Activated CD8-positive, alpha-beta memory T cell treated with anti-CD3 and anti-CD28 coated beads for 36 hours (primary cell): ENCODE results near the gene ANO9. TPM values are rescaled to one million over a fixed set of nuclear protein-coding genes. Genes with fewer than 3 reads are reported as not detected.
"Not testable (repeated sequence)": the region's sequence is repeated elsewhere in the genome, so short reads cannot be mapped to it uniquely, and the experiment has no call there.

Source experiments
- CTCF ChIA-PET: fragments of 350-600 bp; sonication (Branson Sonifier 250); formaldehyde crosslinking; loops from one replicate; lab custom pipeline; 2021; ENCODE audit warnings: antibody characterized with exemption; lab: Charles Lee
- POLR2A ChIA-PET: fragments of 350-600 bp; sonication (Branson Sonifier 250); formaldehyde crosslinking; loops from one replicate; lab custom pipeline; 2021; ENCODE audit warnings: antibody characterized with exemption; lab: Charles Lee
- total RNA-seq, 2 experiments: library from RNA; stranded (reverse); gene quantifications; one replicate each; pipeline ENCODE4 v1.2.3, GENCODE V29; 2021

Gene ANO9
- total RNA-seq, 2 experiments from 2014 or later, result 21.9 to 22.0 TPM

DNA sequence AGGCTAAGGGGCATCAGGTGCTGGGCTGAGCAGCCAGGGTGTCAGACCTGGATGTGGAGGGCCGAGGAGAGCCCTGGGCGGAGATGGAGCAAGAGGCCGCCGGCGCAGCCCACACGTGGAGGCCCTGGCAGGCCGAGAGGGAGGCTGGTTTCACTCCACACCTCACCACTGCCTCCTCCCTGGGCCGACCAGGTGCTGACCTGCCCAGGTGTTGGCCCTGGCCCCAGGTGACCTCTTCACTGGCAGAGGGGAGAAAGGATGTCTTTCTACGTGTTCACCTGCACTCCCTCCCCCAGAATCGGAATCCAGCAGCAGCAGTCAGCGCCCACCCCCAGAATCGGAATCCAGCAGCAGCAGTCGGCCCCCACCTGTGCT is 781 bp downstream of the ANO9 start:
- CTCF ChIA-PET, result interaction anchor here (1.8 to 3.7 kb wide), 2 partner anchors 9 to 24 kb away, joined by 5 to 23 read pairs; partner anchors contain the start of gene PTDSS2
- POLR2A ChIA-PET, result no interaction called here

- ChIA-PET CTCF (interaction anchor here (1.8 to 3.7 kb wide), 2 partner anchors 10 to 24 kb away, joined by 5 to 23 read pairs; partner anchors contain the start of gene PTDSS2), POLR2A (no interaction called here)
Measured at GRCh38 chr11:440065-441042, 1.5 kb downstream of the ANO9 start.

DNA sequence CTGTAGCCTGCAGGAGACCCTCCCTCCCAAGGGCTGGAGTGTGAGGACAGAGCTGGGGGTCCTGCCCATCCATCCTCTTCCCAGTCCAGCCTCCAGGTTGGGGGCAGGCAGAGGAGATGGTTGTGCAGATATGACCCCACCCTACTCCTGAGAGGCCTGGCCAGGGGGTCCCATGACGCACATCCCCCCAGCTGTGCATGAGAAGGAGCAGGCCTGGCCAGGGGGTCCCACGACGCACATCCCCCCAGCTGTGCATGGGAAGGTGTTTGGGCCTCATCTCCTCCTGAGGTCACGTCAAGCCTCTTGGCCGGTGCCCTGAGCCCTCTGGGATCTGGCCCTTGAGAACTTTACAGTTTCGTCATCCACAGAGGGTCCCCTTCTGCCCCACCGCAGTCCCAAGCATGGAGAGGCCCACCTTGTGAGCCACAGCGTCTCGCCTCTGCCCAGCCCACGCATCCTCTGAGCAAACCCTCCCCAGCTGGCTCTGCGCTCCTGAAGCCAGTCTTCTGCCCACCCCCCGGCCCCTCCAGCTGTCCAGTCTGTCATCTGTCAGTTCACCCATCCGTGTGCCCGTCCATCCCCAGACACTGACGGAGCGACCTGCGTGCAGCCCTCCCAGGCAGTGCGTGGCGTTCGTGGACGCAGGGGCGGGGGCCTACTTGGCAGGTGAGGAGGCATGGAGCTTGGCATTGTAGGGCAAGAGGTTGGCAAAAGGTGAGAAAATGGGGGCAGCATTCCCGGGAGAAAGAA is 2.3 kb downstream of the ANO9 start:
- ChIA-PET POLR2A (no interaction called here), CTCF (interaction anchor here (1.8 to 3.7 kb wide), 2 partner anchors 10 to 23 kb away, joined by 5 to 23 read pairs; partner anchors contain the start of gene PTDSS2)

- POLR2A ChIA-PET, result no interaction called here
Measured at GRCh38 chr11:438101-438844, 3.5 kb downstream of the ANO9 start.

GRCh38 chr11:437228-437870 is 4.5 kb downstream of the ANO9 start:
- ChIA-PET POLR2A (interaction anchor here (0.6 to 1.0 kb wide), 2 partner anchors 10 to 230 kb away, joined by 3 to 4 read pairs; partner anchors contain the start of genes BET1L and RIC8A), CTCF (no interaction called here)

More at GRCh38 chr11:438101-438844, 3.5 kb downstream of the ANO9 start:
- CTCF ChIA-PET, result interaction anchor here (3.7 kb wide), 1 partner anchor 12 kb away, joined by 23 read pairs; the partner anchor contains the start of gene PTDSS2

DNA sequence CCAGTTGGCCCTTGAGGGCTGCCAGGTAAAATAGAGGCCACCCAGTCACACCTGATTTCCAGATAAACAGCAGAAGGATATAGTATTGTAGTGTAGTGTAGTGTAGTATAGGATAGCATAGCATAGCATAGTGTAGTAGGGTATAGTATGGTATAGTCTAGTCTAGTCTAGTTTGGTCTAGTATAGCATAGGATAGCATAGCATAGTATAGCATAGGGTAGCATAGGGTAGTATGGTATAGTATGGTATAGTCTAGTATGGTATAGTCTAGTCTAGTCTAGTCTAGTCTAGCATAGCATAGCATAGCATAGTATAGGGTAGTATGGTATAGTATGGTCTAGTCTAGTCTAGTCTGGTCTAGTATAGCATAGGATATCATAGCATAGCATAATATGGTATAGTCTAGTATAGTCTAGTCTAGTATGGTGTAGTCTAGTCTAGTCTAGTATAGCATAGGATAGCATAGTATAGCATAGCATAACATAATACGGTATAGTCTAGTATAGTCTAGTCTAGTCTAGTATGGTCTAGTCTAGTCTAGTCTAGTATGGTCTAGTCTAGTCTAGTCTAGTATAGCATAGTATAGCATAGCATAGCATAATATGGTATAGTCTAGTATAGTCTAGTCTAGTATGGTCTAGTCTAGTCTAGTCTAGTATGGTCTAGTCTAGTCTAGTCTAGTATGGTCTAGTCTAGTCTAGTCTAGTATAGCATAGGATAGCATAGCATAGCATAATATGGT is 6.6 kb downstream of the ANO9 start:
- POLR2A ChIA-PET, result not testable (repeated sequence)
- CTCF ChIA-PET, result interaction anchor here (0.6 kb wide), 1 partner anchor 231 kb away, joined by 3 read pairs; no protein-coding TSS in a partner anchor

GRCh38 chr11:434496-434895 is 7.3 kb downstream of the ANO9 start:
- CTCF ChIA-PET, result no interaction called here
- POLR2A ChIA-PET, result no interaction called here

- ChIA-PET CTCF (no interaction called here), POLR2A (no interaction called here)
Measured at GRCh38 chr11:433641-434040, 8.2 kb downstream of the ANO9 start.

DNA sequence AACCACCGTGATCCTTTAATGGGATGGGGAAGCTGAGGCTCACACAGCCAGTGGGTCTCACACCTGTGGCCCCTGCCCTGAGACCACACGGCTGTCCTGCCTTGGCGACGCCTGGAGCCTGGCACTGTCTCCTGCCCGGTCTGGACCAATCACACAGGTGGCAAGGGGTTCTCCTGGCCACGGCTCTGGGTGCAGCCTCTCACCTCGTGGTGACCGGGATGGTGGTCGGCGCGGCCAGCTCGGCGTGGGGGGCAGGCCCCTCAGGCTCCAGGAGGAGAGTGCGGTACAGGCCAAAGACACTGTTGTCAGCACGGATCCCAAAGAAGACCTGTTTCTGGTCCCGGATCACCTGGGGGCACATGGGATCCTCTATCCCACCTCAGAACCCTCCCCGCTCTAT is 8.7 kb downstream of the ANO9 start:
- ChIA-PET CTCF (no interaction called here), POLR2A (no interaction called here)

DNA sequence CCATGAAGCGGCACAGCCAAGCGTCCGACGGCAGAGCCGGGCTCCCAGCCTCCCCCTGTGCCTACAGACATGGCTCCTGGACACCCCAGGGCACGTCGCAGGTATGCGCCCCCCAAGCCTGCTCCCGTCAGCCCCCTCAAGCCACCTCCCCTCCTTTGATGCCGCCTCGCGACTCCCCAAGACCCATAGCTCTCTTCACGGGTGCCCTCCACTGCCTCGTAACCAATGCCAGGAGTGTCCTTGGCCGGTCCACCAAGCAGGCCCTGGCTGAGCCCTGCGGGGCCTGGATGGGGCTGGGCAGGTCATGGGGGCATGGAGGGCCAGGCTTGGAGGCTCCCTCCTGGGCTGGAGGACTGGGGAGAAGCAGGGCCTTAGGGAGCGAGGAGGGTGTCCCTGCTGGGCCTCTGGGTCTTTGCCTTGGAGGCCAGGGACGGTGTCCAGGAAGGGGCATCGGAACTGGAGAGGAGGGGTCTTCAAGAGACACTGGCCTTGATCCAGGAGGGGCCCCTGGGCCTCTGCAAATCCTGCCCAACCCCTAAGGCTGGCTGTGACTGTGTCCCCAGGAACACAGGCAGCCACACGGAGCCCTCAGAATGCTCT is 9.2 kb downstream of the ANO9 start:
- ChIA-PET POLR2A (no interaction called here), CTCF (no interaction called here)

DNA sequence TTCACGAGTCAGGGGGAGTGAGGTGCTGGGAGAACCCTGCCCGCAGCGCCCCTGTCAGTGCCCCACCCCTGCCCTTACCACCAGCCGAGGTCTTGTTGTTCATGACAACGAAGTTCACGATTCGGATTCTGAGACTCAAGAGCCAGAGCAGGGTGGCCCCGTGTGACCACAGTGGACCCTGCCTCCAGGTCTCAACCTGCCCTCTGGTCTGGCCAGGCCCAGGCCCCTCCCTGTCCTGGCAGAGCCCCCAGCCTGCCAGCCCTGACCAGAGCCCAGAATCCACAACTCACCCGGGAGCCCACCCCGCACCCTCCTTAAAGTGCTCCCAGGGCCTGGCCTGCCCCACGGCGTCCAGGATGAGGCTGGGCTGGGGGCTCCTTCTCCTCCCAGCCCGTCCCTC is 9.9 kb downstream of the ANO9 start:
- POLR2A ChIA-PET, result no interaction called here
- CTCF ChIA-PET, result no interaction called here

DNA sequence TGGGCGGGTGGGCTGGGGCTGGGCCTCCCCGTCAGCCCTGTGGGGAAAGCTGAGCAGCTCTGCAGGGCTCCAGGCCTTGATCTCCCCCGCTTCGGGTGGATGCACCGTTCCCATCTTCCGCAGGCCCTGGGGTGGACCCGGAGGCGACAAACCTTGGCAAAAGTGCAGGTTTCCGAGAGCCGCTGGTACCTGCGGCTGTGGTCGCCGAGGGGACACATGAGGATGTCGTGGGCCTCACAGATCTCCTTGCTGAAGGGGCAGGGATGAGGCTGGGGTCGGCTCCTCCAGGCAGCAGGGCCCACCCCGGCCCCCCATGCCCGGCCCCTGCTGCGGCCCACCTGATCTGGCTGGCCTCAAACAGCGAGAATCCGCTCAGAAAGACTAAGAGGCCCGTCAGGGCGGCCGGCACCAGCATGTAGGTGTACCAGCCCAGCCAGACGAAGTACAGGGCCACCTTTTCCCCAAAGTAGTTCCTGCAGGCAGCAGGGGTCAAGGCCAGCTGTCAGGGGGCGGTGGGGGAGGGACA is 11.8 kb downstream of the ANO9 start:
- ChIA-PET POLR2A (no interaction called here), CTCF (no interaction called here)

- ChIA-PET POLR2A (no interaction called here), CTCF (no interaction called here)
Measured at GRCh38 chr11:429391-429790, 12.4 kb downstream of the ANO9 start.

- POLR2A ChIA-PET, result no interaction called here
- CTCF ChIA-PET, result no interaction called here
Measured at GRCh38 chr11:428295-428694, 13.5 kb downstream of the ANO9 start.

GRCh38 chr11:426851-427250 is 15.0 kb downstream of the ANO9 start:
- ChIA-PET POLR2A (no interaction called here), CTCF (no interaction called here)

GRCh38 chr11:425301-425700 is 16.5 kb downstream of the ANO9 start:
- ChIA-PET POLR2A (no interaction called here), CTCF (no interaction called here)

DNA sequence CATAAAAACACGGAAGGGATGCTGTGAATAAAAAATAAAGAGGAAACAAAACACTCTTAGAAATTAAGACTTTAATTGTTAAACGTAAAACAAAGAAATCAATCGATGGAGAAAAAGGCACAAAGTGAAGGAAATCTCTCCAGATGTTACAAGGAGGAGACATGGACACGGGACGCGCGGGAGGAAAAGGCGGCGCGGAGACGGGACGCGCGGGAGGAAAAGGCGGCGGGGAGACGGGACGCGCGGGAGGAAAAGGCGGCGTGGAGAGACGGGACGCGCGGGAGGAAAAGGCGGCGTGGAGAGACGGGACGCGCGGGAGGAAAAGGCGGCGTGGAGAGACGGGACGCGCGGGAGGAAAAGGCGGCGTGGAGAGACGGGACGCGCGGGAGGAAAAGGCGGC is 17.0 kb downstream of the ANO9 start:
- CTCF ChIA-PET, POLR2A ChIA-PET: not testable (repeated sequence)

DNA sequence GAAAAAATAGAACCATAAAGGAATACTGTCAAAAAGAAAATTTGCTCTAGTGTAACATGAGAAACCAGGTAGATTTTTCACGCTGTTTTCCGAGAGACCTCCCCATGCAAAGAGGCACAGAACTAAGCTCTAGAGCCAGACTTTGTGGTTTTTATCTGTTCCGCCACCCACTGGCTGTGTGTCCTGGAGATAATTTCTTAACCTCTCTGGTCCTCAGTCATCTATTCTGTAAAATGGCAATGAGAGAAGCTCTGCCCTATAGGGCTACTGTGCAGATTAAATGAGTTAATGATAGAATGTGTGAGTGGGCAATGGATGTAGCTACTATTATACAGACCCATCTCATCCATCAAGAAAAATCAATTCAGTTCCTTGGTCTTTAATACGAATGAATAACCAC is 17.6 kb downstream of the ANO9 start:
- CTCF ChIA-PET, result no interaction called here
- POLR2A ChIA-PET, result no interaction called here
